GM21723 (cell line): ENCODE results near the gene MMAB.

Experiments used
- ATAC-seq: cut with Tn5 transposase; IDR thresholded peaks from one replicate; pipeline ENCODE4 v1.9.1; 2021; ENCODE audit warnings: mild to moderate bottlenecking, moderate library complexity; ENCODE audit not compliant: unreplicated experiment

Gene MMAB

GRCh38 chr12:109560867-109561710, 12.2 kb downstream of the MMAB start:
- no peak for ATAC-seq

GRCh38 chr12:109559601-109560000, 13.7 kb downstream of the MMAB start:
- ATAC-seq = no peak

GRCh38 chr12:109559200-109559505, 14.2 kb downstream of the MMAB start:
- no peak for ATAC-seq

- ATAC-seq = no peak
These were observed 14.7 kb downstream of the MMAB start for GRCh38 chr12:109558374-109559199.

GRCh38 chr12:109557805-109558204, 15.5 kb downstream of the MMAB start:
- no peak for ATAC-seq

GRCh38 chr12:109557200-109557599, 16.1 kb downstream of the MMAB start:
- no peak for ATAC-seq

- no peak for ATAC-seq
These were observed 17.6 kb downstream of the MMAB start for GRCh38 chr12:109555431-109556315.

GRCh38 chr12:109554761-109555160, 18.5 kb downstream of the MMAB start:
- no peak for ATAC-seq

GRCh38 chr12:109553906-109554500, 19.3 kb downstream of the MMAB start:
- no peak for ATAC-seq

- ATAC-seq = no peak
These were observed 19.8 kb downstream of the MMAB start for GRCh38 chr12:109553483-109553882.

GRCh38 chr12:109552971-109553370, 20.3 kb downstream of the MMAB start:
- no peak for ATAC-seq

- ATAC-seq = no peak
These were observed 22.2 kb downstream of the MMAB start for GRCh38 chr12:109551108-109551507.

GRCh38 chr12:109550281-109550680, 23.0 kb downstream of the MMAB start:
- ATAC-seq = no peak

GRCh38 chr12:109549613-109550270, 23.6 kb downstream of the MMAB start:
- no peak for ATAC-seq

GRCh38 chr12:109548258-109548657, 25.0 kb downstream of the MMAB start:
- no peak for ATAC-seq

- ATAC-seq = no peak
These were observed 26.0 kb downstream of the MMAB start for GRCh38 chr12:109547286-109547685.

- no peak for ATAC-seq
These were observed 27.5 kb downstream of the MMAB start for GRCh38 chr12:109545826-109546225.

GRCh38 chr12:109544955-109545531, 28.3 kb downstream of the MMAB start:
- ATAC-seq = no peak

- ATAC-seq = no peak
These were observed 30.4 kb downstream of the MMAB start for GRCh38 chr12:109542876-109543275.

- no peak for ATAC-seq
These were observed 31.3 kb downstream of the MMAB start for GRCh38 chr12:109542014-109542413.
